ENCODE data around the gene ARHGAP21.
"Not testable (repeated sequence)": the region's sequence is repeated elsewhere in the genome, so short reads cannot be mapped to it uniquely, and the experiment has no call there.

Gene ARHGAP21

DNA sequence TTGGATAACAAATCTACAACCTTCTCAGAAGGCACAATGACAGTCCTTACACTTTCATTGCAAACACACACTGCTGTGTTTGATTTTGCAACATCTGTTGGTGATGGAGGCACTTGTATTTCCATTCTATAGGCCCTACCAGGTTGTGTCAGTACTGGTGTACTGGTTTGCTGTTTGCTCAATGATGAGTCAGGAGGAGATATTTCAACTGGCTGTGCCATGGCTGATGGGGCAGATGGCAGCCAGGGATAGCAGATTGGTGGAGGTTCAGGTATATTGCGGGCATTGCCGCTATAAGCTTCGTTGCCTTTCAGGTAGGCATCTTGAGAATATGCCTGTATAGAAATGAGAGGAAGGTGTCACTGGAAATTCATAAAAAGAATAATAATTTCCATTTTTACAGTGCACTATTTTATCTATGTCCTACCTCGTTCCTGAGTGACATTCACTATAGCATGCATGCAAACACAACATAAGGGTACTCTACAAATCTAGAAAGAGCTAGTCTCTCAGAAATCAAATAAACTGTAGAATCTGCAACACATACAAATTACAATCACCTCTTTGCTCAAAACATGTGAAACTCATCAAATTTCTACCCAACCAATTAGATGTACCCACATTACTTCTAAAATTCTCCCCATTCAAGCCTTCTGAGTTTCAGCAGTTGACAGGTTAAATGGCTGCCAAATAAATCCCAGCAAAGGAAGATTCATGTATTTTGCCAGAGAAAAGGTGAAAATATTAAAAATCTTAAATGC, 102.5 kb downstream of the ARHGAP21 start:
- DNase-seq: not testable (repeated sequence)

DNA sequence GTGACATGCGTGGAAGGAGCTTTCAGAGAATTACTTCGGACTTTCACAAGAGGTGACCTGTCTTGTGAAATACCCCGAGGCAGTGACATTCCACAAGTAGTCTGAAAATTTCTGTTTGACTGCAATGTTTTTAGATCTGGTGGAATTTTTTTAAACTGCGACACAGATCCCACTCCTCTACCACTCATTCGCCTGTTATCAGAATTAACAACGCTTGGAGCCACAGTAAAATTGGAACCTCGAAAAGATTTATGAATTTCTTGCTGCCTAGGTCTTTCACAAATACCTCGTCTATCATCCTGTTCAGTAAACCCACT, 103.7 kb downstream of the ARHGAP21 start:
- DNase-seq: not testable (repeated sequence)

DNA sequence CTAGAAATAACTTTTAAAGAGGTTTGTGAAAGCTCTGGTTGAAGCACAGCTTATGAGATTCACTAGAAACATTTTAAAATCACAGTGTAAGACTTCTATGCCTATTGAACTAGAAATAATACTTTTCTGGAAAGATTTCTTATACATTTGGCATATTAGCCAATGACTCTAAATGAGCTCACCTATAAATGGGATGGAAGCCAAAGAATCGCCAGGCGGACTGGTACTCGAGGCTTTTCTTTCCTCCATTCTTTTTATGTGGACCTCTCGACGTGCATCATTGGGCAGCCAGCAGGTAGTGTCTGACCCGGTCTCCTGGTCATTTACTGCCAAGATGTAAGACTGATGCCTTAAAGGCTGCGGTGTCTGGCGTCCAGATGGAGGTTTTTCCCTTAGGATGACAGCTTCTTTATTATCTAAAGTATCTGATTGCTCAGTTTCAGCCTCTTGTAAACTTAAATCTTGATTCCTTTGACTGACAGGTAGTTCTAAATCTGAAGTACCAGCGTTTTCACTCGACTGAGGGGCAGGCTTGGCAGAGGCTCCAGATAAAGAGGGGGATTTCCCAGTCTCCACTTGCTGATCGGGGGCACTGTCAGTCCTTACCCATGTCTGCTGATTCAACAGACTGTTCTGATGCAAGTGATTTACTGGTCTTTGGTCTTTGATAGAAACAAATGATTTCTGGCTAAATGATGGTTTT, 104.2 kb downstream of the ARHGAP21 start:
- not testable (repeated sequence) for DNase-seq

DNA sequence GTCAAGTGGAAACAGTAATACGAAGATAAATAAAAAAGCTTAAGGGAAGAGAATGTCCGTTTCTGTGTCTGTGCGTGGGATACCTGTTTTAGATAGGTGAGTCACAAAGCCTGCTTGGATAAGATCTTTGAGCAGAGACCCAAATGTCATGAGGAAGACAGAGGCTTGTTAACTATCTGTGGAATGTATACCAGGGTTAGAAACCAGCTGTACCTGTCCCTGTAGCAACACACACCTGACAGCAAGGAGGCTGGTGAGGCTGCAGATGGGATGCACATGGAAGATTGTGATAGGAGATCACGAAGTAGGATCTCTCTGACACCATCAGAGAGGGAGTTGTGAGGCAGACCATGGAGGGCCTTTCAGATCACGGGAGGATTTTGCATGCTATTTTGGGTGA, 105.3 kb downstream of the ARHGAP21 start:
- DNase-seq: no peak

DNA sequence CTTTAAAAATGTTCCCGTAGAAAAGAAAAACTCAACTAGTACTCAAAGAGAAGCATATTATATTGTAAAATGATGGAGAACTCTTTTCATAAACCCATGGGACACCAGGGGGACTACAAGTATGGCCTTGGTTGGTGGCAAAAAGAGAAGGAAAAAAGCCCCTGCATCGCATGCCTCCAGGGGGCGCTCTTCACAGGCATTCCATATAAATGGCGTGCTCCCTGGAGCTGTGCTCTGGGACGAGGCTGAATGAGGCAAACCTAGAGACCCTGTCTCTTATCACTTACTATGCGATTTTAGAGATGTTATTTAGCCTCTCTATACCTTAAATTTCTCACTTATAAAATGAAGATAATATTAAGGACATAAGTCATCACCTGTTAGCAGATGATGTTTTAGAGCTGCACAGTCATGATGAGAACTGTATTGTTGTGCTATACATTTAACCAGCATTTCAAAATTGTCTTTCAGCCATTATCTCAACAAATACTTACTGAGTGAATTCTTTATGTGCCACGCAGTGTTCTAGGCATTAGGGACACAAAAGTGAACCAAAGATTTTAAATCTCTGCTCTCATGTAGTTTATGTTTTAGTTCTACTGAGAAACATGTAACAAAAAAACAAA, 105.8 kb downstream of the ARHGAP21 start:
- no peak for DNase-seq

DNA sequence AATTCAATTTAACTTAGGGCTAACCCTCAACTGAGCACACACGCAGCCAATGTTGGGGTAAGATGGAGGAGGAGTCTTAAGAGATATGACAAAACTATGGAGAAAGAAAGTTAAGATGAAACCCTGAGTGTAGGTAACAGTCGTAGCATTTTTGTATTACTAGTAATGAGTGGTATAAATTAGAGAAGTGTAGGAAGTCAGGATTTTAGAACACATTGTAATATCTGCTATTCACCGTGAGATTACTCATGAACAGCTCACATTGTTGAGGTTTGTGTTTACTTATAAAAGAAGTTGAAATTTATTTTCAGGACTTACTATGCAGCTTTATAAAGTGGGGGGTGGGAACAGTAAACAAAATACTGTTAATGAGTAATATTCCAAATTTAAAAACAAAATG, 107.2 kb downstream of the ARHGAP21 start:
- no peak for DNase-seq

DNA sequence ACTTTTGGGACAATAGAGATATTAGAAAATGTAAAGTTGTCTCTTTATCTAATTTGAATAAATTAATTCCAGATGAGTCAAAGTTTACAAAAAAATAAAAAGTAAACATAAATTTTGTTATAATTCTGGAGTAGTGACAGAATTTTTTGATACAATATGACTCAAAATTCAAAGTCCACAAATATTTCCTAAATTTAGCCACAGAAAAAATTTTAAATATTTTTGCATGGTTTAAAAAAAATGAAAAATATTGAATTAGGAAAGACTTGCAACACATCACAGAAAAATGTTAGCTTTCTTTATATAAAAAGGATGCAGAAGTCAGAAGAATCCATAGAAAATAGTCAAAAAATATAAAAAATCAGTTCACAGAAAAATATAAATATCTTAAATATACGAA, 117.7 kb downstream of the ARHGAP21 start:
- DNase-seq: no peak

DNA sequence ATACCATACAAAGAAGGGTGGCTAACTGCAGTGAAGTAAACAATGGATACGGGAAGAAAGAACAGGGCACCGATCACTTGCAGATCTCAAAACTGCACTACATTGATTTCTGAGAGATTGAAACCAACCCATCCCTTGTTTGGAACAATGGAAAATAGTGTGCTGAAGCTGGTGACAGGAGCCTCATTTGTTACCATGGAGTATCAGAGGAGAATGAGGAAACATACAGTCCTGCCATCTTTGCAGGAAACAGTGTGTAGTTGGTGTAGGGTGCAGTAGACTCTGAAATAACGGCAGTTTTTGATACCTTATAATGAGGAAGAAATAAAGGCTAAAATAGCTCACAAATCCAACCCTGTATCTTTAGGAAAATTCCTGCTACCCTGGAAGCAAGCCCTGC, 118.5 kb downstream of the ARHGAP21 start:
- no peak for DNase-seq

DNA sequence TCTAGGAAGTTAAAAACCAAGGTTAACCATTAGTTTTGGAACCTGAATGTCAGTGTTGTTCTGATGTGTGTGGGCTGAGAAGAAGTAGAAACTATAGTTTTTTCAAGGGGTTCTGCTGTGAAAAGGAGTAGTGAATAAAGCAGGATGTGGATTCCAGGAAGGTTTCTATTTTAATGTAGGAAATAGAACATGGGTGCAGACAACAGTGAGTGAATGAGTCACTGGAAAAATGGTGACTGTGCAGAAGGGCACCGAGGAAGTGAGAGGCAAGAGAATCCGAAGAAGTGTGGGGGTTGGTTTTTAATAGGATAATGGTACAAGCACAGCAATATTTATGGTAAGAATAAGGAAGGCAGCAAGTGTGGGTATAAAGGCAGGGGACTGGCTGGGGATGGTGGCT, 120.4 kb downstream of the ARHGAP21 start:
- DNase-seq: peak; percentile 26

DNA sequence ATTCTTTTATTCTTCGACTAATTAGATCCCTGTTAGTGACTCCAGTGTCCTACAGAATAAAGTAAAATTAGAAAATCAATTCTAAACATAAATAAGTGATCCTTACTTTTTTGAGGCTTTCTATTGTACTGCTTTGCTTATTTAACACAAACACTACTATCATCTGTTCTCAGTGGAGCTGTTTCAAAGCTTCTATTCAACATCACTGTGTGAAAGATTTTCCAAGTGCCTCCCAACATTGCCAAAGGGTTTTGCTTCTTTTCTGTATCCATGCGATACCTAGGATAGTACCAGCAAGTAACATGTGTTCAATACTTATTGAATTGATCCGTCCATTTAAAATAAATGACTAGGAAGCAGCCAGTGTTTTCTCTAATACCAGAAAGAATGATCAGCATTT, 125.7 kb downstream of the ARHGAP21 start:
- no peak for DNase-seq

DNA sequence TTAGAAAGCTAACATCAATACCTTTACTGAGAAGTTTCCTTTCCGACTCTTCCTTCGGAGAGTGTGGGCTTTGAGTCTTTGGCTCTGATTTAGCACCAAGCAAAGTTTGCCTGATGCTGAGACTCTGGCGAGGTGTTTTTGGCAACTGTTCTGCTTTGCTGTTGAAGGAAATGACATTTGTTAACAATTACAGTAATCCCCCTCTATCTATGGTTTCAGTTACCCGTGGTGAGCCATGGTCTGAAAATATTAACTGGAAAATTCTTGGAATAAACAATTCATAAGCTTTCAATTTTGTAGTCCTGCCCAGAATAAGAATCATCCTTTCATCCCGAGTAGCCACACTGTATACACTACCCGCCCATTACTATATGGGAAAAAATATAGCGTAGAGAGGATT, 126.3 kb downstream of the ARHGAP21 start:
- DNase-seq: no peak

DNA sequence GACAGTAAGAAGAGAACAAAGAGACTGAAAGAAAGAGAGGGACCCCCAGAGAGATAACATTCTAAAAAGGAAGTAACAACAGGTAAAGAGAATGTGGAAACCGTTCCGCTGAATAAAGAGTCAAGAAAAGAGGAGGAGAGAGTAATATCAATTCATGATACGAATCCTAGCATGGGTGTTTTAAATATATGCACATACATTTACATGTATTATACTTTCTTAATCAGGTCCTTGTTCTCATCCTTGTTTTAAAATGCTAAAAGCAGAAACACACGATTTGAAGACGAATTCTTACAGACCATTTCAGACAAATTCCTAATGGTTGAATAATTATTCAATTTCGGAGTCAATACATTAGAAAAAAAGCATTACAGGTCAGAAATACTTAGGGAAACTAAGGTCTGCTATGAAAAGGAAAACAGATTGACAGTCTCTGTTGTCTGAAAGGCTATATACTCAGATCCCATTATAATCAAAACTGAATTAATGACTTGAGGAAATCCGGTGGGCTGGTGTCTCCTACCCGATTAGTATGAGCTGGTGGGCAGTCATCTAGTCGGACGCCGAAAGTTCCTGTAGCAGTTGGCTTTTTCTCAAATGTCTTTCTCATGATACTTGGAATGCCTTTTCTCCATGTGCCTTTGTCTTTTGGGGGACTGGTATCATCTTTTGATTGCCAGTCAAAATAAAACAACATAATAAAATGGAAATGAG, 127.3 kb downstream of the ARHGAP21 start:
- DNase-seq: no peak

DNA sequence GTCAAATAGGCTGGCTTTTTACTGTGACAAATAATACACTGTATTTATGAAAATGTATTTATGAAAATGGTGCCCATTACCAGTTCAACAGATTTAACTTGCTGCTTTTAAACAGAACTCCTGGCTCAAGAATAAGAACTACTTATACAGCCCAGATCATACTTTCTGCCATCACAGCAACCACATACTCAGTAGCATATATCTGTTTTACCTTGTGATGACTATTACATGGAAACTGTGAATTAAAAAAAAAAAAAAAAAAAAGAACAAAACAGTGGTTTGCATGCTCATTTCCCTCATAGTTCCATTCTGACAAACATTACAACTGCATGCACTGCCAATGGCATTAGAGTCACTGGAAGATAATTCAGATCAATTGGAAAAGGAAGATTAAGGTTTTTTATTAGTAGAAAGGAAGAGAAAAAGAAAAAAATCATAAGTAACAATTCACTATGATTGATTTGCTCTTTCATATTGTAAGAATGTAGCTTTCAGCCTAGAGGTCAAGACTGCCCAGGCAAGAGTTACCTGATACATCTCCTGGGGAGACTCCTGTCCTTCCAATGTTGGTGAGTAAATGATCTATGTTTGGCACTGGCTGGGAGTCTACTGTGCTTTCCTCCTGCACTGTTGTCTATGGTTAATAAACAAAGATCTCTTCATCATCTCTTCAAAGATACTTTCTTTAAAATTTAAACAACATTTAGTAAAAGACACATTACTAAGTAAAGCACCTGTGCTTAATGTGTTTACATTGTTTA, 132.8 kb downstream of the ARHGAP21 start:
- no peak for DNase-seq

DNA sequence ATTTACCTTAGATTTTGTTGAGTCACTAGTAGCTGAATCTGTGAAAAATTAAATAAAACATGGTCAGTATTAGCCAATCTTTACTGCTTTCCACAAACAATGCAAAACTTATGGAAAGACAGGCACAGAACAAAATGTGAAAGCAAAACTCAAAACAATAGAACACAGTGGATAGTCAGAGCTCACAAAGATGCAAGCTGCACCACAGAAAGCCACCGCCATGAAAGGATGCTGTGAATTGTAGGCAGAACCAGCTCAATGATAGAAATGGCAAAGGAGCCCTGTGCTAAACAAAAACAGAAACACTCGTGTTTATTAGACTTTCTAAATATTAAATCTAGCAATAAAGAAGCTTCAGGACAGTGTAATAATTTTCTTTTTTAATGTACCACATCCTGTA, 134.4 kb downstream of the ARHGAP21 start:
- no peak for DNase-seq

DNA sequence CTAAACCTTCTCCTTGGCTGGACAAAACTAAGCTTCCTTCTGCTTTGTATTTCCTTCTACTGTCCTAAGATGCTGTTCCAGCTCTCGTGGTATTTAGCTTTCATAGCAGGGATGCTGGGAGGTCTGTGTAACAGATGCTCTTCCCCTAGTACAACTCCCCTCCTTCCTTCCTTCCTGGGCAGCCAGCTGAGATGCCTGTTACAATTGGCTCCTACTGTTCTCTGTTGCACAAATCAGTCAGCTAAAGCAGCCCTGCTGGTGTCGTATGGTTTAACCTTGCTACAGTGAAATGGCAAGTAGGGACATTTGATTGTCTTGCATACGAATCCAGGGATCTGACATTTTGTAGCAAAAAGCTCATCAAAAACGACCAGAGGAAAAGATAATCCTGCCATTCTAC, 143.8 kb downstream of the ARHGAP21 start:
- DNase-seq: no peak

DNA sequence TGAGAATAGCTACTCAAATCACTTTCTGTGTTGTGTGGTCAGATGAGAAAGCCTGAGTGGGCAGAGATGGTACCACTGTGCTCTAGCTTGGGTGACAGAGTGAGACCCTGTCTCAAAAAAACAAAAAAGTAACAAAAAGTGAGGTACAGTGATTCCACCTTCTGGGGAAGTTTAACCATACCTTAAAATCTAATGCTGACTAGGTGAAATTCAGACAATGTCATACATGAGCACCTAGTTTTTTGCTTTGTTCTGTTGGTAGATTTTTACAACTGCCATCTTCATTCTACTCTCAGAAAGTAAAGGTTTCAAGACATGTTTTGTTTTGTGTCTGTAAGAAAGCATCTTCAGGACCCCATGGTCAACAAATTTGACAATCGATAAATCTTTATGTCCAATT, 144.2 kb downstream of the ARHGAP21 start:
- DNase-seq: no peak

DNA sequence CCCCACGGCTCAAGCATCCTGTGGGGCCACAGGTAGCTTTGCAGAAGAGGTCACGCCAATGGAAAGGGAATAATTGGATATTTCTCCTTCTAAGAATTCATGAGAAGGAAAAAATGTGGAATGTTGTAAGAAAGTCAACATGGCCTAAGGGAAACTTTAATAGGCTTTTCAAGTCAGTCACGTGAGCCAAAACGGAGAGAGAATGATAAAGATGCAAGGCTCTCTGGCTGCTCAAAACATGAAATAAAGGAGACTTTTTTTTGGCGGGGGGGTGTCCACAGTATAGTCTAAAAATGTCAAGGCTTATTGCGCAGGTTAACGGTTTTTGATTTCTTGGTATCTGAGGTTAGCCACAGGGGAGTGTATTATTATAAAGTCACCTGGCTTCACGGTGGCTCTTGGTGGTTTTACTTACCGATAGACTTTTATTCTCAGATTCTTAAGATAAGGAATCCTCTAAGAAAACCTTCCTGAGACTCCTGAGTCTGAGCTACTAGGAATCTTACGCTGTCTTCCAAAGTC, 148.1 kb downstream of the ARHGAP21 start:
- no peak for DNase-seq

DNA sequence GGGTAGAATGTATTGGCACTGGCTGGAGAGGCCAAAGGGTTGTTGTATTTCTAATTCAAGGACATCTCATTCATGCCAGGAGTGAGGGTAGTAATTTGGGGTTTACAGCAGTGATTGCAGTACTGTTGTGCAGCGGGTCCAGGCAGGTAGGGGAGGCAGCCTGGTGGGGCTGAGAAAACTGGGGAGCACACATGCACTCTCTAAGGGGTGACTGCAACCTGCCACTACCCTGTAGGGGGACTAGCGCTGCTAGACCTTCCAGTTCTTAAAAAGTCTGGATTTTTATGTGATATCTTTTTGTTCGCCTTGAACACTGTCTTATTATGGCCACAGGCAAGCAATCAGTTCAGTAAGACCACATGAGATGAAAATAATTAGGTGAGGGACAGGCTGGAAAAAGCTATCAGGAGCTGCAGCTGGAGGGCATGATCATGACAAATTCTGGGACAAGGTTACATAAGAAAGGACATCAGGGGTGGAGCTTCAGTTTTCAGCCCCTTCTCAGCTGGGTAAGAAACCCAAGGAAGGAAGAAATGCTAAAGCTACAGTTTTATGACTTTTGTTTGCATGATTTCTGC, 149.0 kb downstream of the ARHGAP21 start:
- no peak for DNase-seq

DNA sequence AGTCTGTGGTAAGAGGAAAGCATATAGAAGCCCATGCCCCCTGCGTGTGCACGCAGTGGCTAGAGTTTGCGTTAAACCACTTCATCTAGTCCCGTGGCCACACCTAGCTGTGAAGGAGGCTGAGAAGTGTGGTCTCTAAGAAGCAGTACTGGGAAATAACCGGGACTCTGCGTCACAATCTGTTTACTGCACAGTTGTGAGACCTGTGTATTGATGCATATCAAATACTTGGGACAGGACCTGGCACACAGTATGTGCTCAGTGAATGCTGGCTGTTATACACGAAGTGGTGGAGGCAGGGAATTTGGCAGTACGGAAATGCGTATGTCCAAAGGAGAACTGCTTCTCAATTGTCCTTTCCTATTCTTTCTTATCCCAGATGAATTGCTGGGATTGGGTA, 149.5 kb downstream of the ARHGAP21 start:
- DNase-seq: no peak

DNA sequence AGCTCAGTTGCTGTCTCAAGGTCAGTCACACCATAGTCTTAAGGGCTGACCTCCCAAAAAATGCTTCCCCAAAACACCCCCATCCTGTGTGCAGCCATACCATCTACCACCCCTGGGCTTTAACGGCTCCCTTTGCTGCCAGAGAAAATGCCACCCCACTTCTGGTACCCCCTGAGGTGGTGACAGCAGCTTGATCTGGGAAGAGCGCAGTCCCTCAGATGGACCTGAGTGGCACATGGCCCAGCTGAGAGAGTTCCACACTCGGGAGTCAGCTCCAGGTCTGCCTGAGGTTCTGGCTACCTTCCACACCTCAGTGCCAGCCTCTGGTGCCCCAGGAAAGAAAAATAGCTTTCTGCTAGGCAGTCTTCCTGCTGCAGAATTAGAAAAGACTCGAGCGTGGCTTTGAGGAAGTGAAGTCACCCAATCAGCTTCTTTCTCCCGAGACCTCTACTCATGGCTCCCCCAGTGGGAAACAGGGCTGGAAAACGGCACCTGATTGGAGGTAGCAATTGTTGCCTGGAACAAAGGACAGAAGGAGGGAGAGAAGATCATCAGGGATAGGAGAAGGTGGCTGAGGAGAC, 151.7 kb downstream of the ARHGAP21 start:
- DNase-seq: no peak

DNA sequence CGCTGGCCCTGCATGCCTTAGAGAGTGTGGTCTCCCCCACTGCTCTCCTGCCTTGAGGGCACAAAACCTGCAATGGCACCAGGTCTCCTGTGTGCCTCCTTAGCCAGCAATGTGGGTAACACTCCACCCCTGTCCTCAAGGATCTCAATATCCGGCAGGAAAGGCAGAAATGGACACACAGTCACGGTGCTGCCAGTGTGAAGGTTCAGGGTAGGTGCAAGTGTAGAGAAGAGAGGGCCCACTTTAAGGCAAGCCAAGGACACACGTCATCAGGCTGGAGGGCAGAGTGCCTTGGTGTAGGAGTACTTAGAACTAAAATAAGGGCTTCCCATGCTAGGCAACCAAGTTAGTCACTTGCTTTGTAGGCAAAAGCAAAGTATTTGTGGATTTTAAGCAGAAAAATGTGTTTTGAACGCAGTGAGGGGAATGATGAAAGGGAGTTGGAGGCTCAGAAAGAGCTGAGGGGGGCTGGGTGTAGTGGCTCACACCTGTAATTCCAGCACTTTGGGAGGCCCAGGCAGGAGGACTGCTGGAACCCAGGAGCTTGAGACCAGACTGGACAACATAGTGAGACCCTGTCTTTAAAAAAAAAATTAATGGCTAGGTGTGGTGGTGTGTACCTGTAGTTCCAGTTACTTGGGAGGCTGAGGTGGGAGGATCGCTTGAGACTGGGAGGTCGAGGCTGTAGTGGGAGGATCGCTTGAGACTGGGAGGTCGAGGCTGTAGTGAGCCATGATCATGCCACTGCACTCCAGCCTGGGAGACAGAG, 152.8 kb downstream of the ARHGAP21 start:
- DNase-seq: no peak
